Measurements from ENCODE around the gene DYNC1H1. TPM values are rescaled to one million over a fixed set of nuclear protein-coding genes. Genes with fewer than 3 reads are reported as not detected.
"Not testable (repeated sequence)": the region's sequence is repeated elsewhere in the genome, so short reads cannot be mapped to it uniquely, and the experiment has no call there.

DYNC1H1 gene
- total RNA-seq, 1 experiment from 2014 or later = 833 TPM

DNA sequence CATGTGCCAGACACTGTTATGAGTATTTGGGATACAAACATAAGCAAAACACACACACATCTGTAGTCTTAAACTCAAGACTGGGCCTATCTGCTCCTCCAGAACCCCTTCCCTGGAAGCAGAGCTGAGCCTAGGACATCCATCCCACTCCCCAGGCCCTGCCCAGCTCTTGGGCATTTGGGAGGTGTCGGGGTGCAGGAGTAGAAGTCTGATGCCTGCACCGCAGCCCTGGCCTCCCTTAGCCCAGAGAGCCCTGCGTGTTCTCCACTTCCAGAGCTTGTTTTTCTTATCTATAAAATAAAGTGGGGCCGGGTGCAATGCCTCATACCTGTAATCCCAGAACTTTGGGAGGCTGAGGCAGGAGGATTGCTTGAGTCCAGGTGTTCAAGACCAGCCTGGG lies 110.8 kb downstream of the DYNC1H1 start:
- Histone ChIP-seq H3K4me1 (ENCODE audit: insufficient read depth, low read length, poor library complexity, severe bottlenecking) (peaks cover 5% of the 10 kb centered on the region), H3K27ac (ENCODE audit: low read depth, low read length, poor library complexity, severe bottlenecking) (no peak overlapping the region), H3K9me3 (ENCODE audit: low read depth, low read length, poor library complexity, severe bottlenecking) (no peaks in the 10 kb centered on the region), H3K36me3 (ENCODE audit: insufficient read depth, low read length, poor library complexity, severe bottlenecking) (peaks cover 23% of the 10 kb centered on the region), H3K4me3 (ENCODE audit: low read depth, low read length, poor library complexity, severe bottlenecking) (no peak overlapping the region), H3K27me3 (replicated peaks; ENCODE audit: insufficient read depth, low read depth, low read length, poor library complexity) (no peaks in the 10 kb centered on the region)
- TF ChIP-seq, protein P1, sequence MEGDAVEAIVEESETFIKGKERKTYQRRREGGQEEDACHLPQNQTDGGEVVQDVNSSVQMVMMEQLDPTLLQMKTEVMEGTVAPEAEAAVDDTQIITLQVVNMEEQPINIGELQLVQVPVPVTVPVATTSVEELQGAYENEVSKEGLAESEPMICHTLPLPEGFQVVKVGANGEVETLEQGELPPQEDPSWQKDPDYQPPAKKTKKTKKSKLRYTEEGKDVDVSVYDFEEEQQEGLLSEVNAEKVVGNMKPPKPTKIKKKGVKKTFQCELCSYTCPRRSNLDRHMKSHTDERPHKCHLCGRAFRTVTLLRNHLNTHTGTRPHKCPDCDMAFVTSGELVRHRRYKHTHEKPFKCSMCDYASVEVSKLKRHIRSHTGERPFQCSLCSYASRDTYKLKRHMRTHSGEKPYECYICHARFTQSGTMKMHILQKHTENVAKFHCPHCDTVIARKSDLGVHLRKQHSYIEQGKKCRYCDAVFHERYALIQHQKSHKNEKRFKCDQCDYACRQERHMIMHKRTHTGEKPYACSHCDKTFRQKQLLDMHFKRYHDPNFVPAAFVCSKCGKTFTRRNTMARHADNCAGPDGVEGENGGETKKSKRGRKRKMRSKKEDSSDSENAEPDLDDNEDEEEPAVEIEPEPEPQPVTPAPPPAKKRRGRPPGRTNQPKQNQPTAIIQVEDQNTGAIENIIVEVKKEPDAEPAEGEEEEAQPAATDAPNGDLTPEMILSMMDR (conservative IDR thresholded peaks at IDR 0.05; ENCODE audit: low read depth, low read length) = no peak
- TF ChIP-seq EZH2 (IDR thresholded peaks at IDR 0.05; ENCODE audit: borderline replicate concordance, low read depth, low read length, poor library complexity, severe bottlenecking) = no peak
- ChIA-PET POLR2A (ENCODE audit: low non-redundant PET) (no interaction called here), CTCF (no interaction called here)
- intact Hi-C loops (cut with micrococcal nuclease; ENCODE audit: unreplicated experiment) = no loop called here
- BruUV-seq (replicated peaks) = no TSS peak
- no peak for DNase-seq (ENCODE audit: low spot score)

- DNase-seq (ENCODE audit: low spot score) = no peak
- ChIA-PET POLR2A (ENCODE audit: low non-redundant PET) (no interaction called here), CTCF (interaction anchor here (0.6 kb wide), 1 partner anchor 29 kb away, joined by 6 read pairs; no protein-coding TSS in a partner anchor)
- H3K4me3 ChIP-seq (ENCODE audit: low read depth, low read length, poor library complexity, severe bottlenecking) = no peak overlapping the region
- no TSS peak for BruUV-seq (replicated peaks)
- intact Hi-C loops (cut with micrococcal nuclease; ENCODE audit: unreplicated experiment) = no loop called here
- H3K27me3 ChIP-seq (replicated peaks; ENCODE audit: insufficient read depth, low read depth, low read length, poor library complexity) = no peaks in the 10 kb centered on the region
- no peak for TF ChIP-seq EZH2 (IDR thresholded peaks at IDR 0.05; ENCODE audit: borderline replicate concordance, low read depth, low read length, poor library complexity, severe bottlenecking)
- TF ChIP-seq, protein P1 (conservative IDR thresholded peaks at IDR 0.05; ENCODE audit: low read depth, low read length) = no peak
- H3K36me3 ChIP-seq (ENCODE audit: insufficient read depth, low read length, poor library complexity, severe bottlenecking) = peaks cover 45% of the 10 kb centered on the region
- no peak overlapping the region for H3K27ac ChIP-seq (ENCODE audit: low read depth, low read length, poor library complexity, severe bottlenecking)
- no peaks in the 10 kb centered on the region for H3K4me1 ChIP-seq (ENCODE audit: insufficient read depth, low read length, poor library complexity, severe bottlenecking)
- no peaks in the 10 kb centered on the region for H3K9me3 ChIP-seq (ENCODE audit: low read depth, low read length, poor library complexity, severe bottlenecking)
Observed at GRCh38 chr14:102077382-102077709, 113.0 kb downstream of the DYNC1H1 start.

GRCh38 chr14:102078361-102078791 lies 114.0 kb downstream of the DYNC1H1 start:
- DNase-seq (ENCODE audit: low spot score); H3K4me1 ChIP-seq (ENCODE audit: insufficient read depth, low read length, poor library complexity, severe bottlenecking); intact Hi-C loops (cut with micrococcal nuclease; ENCODE audit: unreplicated experiment); H3K4me3 ChIP-seq (ENCODE audit: low read depth, low read length, poor library complexity, severe bottlenecking); H3K9me3 ChIP-seq (ENCODE audit: low read depth, low read length, poor library complexity, severe bottlenecking); BruUV-seq (replicated peaks); CTCF ChIA-PET; H3K27me3 ChIP-seq (replicated peaks; ENCODE audit: insufficient read depth, low read depth, low read length, poor library complexity); H3K27ac ChIP-seq (ENCODE audit: low read depth, low read length, poor library complexity, severe bottlenecking): not testable (repeated sequence)
- POLR2A ChIA-PET (ENCODE audit: low non-redundant PET) = interaction anchor here (0.7 kb wide), 1 partner anchor 63 kb away, joined by 3 read pairs; no protein-coding TSS in a partner anchor
- peaks cover 56% of the 10 kb centered on the region for H3K36me3 ChIP-seq (ENCODE audit: insufficient read depth, low read length, poor library complexity, severe bottlenecking)
